ENCODE data around the gene ARHGAP31.

GRCh38 chr3:119444590-119444989 lies 150.4 kb downstream of the ARHGAP31 start:
- TF ChIP-seq POLR2A (IDR thresholded peaks at IDR 0.05; ENCODE audit: low read length): no peak
- no peak for TF ChIP-seq GATA1 (IDR thresholded peaks at IDR 0.05; ENCODE audit: low read depth, low read length)
